Measurements from ENCODE around the gene MFRP.

GRCh38 chr11:119382101-119382500 lies 35.6 kb upstream of the MFRP start:
- TF ChIP-seq JUN (CRISPR knock-in tag; IDR thresholded peaks at IDR 0.05), result no peak
- no peak for TF ChIP-seq MAX (CRISPR knock-in tag; IDR thresholded peaks at IDR 0.05)
- TF ChIP-seq, protein P1, sequence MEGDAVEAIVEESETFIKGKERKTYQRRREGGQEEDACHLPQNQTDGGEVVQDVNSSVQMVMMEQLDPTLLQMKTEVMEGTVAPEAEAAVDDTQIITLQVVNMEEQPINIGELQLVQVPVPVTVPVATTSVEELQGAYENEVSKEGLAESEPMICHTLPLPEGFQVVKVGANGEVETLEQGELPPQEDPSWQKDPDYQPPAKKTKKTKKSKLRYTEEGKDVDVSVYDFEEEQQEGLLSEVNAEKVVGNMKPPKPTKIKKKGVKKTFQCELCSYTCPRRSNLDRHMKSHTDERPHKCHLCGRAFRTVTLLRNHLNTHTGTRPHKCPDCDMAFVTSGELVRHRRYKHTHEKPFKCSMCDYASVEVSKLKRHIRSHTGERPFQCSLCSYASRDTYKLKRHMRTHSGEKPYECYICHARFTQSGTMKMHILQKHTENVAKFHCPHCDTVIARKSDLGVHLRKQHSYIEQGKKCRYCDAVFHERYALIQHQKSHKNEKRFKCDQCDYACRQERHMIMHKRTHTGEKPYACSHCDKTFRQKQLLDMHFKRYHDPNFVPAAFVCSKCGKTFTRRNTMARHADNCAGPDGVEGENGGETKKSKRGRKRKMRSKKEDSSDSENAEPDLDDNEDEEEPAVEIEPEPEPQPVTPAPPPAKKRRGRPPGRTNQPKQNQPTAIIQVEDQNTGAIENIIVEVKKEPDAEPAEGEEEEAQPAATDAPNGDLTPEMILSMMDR (IDR thresholded peaks at IDR 0.05), result no peak
- TF ChIP-seq ZNF532 (CRISPR knock-in tag; IDR thresholded peaks at IDR 0.05; ENCODE audit: borderline replicate concordance), result no peak
- TF ChIP-seq ZBTB43 (CRISPR knock-in tag; IDR thresholded peaks at IDR 0.05), result no peak
- no peak for TF ChIP-seq ELF4 (CRISPR knock-in tag; IDR thresholded peaks at IDR 0.05; ENCODE audit: low read depth)
- no peak for TF ChIP-seq ARID4B (CRISPR knock-in tag; IDR thresholded peaks at IDR 0.05; ENCODE audit: borderline replicate concordance)
